ENCODE data around the gene ETDA. TPM values are rescaled to one million over a fixed set of nuclear protein-coding genes. Genes with fewer than 3 reads are reported as not detected.
"Not testable (repeated sequence)": the region's sequence is repeated elsewhere in the genome, so short reads cannot be mapped to it uniquely, and the experiment has no call there.

Gene ETDA
- not detected for total RNA-seq

DNA sequence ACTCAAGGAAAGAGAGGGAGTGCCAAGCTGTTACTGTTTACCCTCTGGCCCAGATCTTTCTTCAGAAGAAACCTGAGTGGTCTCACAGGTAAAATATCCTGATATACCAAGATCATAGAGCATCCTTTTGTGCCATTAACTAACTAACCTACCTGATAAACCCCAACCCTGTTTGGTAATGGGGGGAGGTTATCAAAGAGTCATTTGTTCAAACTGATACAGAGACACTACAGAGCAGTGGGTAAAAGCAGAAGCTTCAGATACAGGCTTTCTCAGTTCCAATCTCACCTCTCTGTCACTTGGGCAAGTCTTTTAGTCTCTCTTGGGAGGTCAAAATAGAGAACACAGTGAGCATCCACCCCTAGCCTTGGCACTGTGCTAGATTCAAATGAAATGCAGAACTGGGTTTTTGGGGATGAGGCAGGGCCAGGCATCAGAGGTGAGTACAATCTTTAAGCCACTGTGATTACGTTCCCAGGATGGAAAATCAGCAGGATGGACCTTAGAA, at the start of gene ETDA:
ETDA (plus strand) TSS at position 51 of the 508 bp plus-strand sequence. CDS start 1,216 bp downstream, outside the sequence.
- not testable (repeated sequence) for DNase-seq (ENCODE audit: low spot score); ATAC-seq

GRCh38 chrX:135206427-135206826, 45.4 kb upstream of the ETDA start:
- ATAC-seq: not testable (repeated sequence)
- peak; percentile 47 for DNase-seq (ENCODE audit: low spot score)

DNA sequence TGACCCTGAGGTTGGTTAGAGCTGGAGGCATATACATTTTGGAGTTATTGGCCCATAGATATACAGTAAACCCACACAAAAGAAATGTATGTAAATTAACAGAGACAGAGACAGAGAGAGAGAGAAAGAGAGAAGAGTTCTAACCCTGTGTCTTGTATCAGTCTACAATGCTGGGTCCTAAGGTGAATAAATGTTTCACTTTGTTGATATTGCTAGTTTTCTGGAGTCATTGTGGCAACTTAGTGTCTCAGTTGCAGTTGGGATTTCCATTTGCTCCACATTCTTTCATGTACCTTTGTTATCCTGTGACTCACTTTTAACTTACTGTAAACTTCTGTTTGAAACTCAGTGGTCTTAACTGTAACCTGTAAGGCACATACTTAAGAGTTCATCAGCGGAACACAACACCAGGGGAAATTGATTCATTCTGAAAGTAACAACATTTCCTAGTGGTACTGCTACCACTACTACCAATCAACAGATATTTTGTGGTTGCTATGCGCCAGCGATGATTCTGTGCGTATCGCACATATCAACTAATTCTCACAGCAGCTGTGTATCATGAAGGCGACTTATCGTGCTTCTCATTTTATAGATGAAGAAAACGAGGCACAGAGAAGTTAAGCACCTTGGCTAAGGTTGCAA, 38.5 kb upstream of the ETDA start:
- ATAC-seq: no peak
- no peak for DNase-seq (ENCODE audit: low spot score)

DNA sequence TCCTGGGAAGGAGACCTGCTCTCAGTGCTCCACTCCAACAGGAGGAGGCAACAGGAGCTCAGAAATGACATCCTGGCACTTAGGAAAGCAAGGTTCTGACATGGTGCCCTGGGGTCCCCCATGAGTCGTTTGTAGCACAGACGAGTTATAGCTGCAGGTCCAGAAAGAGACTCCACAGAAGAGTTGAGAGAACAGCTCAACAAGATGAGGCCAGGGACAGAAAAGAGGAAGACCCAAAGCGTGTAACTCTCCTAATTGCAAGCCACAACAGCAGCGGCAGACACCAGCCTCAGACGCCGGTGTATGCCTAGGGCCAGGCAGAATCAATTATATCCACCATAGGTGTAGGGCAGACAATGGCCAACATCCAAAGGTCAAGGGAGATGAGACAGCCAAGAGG, 5.9 kb upstream of the ETDA start:
- not testable (repeated sequence) for ATAC-seq

DNA sequence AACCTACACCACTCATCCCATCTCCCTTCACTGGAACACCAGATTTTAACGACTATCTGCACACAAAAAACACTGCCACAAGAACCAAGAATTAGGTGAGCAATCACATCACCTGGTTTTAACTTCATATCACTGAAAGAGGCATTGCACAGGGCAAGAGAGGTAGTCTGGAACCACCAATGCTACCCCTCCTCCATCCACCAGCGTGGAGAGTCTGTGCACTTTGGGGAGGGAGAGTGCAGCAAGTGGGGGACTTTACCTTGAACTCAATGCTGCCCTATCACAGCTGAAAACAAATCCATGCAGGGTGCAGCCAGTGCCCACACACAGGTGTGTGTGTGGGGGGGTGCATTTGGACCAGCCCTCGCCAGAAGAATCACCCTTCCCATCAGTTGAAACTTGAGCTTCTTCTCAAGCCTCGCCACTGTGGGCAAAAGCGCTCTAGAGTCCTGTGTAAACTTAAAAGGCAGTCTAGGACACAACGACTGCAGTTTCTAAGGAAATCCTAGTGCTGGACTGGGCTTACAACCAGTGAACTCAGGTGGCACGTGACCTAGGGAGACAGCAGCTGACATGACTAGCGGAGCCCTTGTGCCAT, 4.3 kb downstream of the ETDA start:
- DNase-seq (ENCODE audit: low spot score); ATAC-seq: not testable (repeated sequence)

More for the DNA sequence above, 5.9 kb upstream of the ETDA start:
- not testable (repeated sequence) for DNase-seq (ENCODE audit: low spot score)

- DNase-seq (ENCODE audit: low spot score) (no peak), ATAC-seq (no peak)
Observed at GRCh38 chrX:135256923-135257322, 5.1 kb downstream of the ETDA start.

GRCh38 chrX:135257469-135257868, 5.6 kb downstream of the ETDA start:
- ATAC-seq (no peak), DNase-seq (ENCODE audit: low spot score) (no peak)

DNA sequence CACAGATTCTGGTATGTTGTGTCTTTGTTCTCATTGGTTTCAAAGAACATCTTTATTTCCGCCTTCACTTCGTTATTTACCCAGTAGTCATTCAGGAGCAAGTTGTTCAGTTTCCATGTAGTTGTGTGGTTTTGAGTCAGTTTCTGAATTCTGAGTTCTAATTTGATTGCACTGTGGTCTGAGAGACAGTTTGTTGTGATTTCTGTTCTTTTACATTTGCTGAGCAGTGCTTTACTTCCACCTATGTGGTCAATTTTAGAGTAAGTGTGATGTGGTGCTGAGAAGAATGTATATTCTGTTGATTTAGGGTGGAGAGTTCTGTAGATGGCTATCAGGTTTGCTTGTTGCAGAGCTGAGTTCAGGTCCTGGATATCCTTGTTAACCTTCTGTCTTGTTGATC, 9.1 kb downstream of the ETDA start:
- not testable (repeated sequence) for ATAC-seq

GRCh38 chrX:135263376-135263775, 11.5 kb downstream of the ETDA start:
- not testable (repeated sequence) for ATAC-seq; DNase-seq (ENCODE audit: low spot score)

More for the DNA sequence above, 9.1 kb downstream of the ETDA start:
- DNase-seq (ENCODE audit: low spot score): not testable (repeated sequence)

- ATAC-seq: no peak
- no peak for DNase-seq (ENCODE audit: low spot score)
Observed at GRCh38 chrX:135264206-135264605, 12.3 kb downstream of the ETDA start.

DNA sequence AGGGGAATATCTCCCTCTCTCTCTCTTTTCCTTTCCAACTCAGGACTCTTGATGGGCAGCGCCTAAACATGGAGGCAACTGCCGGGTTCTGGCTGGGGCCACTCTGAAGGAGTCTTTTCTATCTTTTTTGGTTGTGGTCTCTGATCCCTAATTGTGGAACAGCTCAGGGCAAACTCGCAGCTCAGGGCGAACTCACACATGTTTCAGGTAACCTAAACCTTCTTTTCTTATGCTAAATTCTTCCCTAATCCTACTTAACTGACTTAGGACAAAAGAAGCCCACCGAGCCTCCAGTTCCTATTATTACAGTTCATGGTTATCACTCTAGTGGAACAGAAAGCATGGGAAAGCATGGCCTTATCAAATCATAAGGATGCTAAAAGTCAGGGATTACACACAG, 21.3 kb downstream of the ETDA start:
- ATAC-seq (no peak), DNase-seq (ENCODE audit: low spot score) (no peak)

- no peak for DNase-seq (ENCODE audit: low spot score)
- ATAC-seq: no peak
Observed at GRCh38 chrX:135275973-135276372, 24.1 kb downstream of the ETDA start.

- DNase-seq (ENCODE audit: low spot score) (no peak), ATAC-seq (no peak)
Observed at GRCh38 chrX:135287266-135287823, 35.5 kb downstream of the ETDA start.

DNA sequence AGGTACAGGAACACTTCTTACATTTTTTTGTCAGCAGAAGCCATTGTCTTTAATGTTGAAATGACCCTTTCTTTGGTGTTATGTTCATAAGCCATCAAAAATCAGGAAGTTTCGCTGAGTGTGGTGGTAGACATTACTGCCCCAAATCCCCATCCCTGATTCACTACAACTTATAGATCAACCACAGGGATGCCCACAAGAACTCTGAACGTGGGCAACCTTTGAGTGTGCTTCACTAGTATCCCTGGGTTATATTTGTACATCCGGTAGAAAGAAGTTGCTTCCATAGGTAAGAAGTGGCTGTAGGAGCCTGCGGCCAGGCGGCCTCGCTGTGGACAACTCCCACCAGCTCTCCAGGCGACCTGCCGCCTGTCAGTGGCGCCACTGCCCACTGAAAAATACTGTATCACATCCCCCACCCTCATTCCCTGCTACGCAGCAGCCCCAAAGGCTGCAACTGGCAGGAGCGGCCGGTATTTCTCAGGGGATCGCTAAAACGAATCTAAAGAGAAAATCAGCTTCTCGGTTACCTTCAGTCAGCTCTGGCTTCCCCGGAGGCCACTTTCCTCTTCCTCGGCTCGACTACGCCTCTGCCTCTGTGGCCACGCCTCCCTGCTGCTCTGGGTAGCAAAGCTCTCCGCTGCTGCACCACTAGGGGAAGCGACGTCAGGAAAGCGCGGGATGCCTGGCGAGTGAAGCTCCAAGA, 43.5 kb downstream of the ETDA start:
- no peak for ATAC-seq
- no peak for DNase-seq (ENCODE audit: low spot score)

GRCh38 chrX:135295944-135296305, 44.1 kb downstream of the ETDA start:
- ATAC-seq: no peak
- DNase-seq (ENCODE audit: low spot score): no peak

DNA sequence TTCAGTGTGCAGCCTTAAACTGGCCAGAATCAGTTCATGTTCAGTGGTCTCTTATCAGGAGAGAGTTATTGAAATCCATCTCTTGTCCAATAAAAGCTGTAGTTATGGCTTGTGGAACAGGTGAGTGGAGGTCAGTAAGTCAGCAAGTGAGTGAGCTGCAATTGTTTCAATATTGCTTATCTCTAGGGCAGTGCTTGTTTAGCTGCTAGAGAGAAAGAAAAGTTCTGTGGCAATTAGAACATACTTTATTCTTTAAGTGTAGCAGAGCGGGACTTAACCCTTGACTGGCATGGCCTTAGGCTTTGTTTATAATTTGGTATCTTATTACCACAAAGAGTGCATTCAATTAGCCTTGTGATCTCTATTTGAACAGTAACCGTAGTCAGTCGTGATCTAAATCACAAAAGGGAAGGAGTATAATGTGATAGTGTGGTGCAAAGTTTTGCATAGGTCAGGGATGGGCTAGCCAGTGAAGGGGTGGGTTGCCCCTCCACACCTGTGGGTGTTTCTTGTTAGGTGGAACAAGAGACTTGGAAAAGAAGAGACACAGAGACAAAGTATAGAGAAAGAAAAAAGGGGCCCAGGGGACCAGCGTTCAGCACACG, 50.5 kb downstream of the ETDA start:
- ATAC-seq (no peak), DNase-seq (ENCODE audit: low spot score) (no peak)

Other genes starting within 250 kb of the ETDA start
- gene RTL8B, start 229.5 kb upstream of the ETDA start, total RNA-seq: 0.93 TPM
- 28.2 TPM for gene RTL8C, start 219.7 kb upstream of the ETDA start, total RNA-seq
- 10.9 TPM for gene RTL8A, start 199.9 kb upstream of the ETDA start, total RNA-seq
- gene SMIM10L2B, start 153.3 kb upstream of the ETDA start, total RNA-seq: 1.1 TPM
- not detected for gene ETDB, start 131.5 kb upstream of the ETDA start, total RNA-seq
- gene CT55, start 80.7 kb upstream of the ETDA start, total RNA-seq: not detected
- gene ETDC, start 57.4 kb downstream of the ETDA start, total RNA-seq: not detected
- gene ZNF75D, start 92.0 kb downstream of the ETDA start, total RNA-seq: 6.4 TPM
- 1.9 TPM for gene ZNF449, start 92.7 kb downstream of the ETDA start, total RNA-seq
- gene SMIM10L2A, start 169.9 kb downstream of the ETDA start, total RNA-seq: 0.10 TPM

Measured in left lobe of liver (tissue), 2 donors.